Measurements from ENCODE around the gene SPTLC3. TPM values are rescaled to one million over a fixed set of nuclear protein-coding genes. Genes with fewer than 3 reads are reported as not detected.

SPTLC3 gene
- polyA plus RNA-seq, 1 donor, result 28.6 TPM

DNA sequence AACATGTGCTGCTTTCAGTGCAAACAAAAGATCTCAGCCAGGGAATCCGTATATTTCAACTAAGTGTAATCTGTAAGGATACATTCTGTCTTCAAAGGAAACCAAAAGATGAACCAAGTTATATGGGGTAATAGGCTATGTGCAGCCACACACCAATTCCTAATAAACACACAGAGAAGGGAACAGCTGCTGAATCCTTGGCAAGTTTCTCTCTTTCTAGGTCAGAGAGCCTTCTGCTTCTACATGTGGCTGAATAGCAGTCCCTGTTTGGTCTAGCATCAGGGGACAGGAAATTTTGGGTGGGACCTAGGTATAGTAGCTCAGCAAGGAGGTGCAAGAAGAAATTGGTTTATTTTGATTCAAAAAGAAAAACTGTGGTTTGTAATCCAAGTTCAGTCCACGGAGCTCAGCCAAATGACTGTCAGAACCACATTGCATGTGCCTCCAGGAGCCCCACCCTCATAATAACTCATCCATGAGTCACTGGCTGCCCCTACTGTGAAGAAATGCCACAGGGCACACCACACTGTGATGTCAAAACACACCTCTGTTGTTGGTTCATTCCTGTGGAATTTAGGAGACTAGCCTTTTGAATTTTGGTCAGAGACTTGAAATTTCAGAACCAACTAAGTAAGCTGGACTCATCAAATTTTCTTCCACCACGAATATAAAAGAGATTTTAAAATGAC is 21.1 kb downstream of the SPTLC3 start:
- no peak for DNase-seq

DNA sequence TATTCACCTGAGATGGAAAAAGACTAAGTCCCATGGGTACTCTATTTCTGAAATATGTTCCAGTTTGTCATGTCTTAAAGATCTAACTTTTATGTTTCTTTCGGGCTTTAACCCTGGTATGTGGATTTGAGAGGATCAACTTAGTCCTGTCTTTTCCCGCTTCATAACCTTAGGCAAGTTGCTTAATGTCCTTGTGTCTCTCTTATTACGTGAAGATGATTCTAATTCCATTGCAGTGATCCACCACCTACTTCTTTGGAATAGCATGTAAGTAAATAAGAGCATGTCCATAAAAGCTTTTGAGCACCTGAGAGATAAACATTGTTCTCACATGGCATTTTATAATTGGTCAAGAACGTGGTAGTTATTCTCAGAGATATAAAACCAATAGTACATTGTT is 23.0 kb downstream of the SPTLC3 start:
- no peak for DNase-seq

DNA sequence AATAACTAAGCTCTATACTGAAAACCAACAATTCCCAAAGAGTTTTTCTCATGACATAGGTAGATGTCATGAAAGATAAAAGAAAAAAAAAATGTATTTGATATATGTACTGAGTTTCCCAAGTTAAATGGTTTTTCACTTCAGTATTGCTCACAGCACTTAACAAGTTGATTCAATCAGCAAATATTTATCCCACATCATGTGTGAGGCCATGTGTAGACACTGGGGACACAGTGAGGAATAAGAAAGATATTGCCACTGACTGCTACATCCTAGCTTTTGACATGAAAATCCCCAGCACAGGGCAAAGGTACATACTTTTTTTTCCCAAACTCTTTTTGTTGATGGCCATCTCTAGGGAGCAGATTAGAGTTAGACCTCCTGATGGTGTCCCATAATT is 25.3 kb downstream of the SPTLC3 start:
- DNase-seq, result no peak

DNA sequence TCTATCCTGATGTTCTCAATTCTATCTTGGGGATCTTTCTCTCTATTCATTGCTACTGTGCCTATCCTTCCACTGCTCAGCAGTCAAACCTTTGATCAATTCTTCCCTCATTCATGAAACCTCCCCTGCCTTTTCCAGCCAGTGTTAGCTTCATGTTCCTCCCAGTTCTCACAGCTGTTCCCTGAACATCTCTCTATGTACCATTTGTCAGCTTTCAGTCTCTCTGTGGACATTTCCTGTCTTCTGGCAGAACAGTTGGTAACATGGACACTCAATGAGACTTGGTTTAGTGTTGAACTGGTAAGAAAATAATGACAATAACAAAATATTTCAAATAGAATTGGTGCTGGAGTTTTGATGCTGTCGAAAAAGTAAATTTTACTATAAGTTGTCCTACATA is 26.2 kb downstream of the SPTLC3 start:
- no peak for DNase-seq

DNA sequence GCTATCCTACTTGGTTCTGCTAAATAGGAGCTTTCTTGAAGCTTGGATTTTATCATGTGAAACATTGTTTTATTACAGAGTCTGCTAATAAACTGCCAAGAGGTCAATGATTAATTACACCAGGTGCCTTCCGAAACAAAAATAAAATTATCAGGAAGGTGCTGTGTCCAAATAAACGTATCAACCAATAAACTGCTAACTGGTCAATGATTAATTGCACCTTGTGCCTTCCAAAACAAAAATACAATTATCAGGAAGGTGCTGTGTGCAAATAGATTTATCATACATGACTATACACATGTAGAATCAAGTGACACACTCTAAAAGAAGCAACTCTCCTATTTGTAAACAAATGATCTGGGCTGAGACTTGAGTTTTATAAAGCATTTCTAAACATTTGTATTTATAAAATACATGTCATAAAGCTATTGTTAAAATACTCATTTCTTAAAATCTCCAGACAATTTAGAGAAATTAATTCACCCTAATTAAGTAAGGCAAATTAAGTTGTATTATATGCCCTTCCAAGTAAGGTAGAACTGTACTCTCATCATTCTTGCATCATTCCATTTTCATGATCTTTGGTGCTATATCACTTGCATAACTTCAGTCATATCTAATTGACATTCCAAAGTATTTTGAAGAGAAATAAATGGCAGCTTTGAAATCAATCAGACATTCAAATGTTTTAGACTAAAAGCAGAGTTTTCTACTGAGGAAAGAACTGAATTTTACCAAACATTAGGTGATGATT is 26.8 kb downstream of the SPTLC3 start:
- no peak for DNase-seq

DNA sequence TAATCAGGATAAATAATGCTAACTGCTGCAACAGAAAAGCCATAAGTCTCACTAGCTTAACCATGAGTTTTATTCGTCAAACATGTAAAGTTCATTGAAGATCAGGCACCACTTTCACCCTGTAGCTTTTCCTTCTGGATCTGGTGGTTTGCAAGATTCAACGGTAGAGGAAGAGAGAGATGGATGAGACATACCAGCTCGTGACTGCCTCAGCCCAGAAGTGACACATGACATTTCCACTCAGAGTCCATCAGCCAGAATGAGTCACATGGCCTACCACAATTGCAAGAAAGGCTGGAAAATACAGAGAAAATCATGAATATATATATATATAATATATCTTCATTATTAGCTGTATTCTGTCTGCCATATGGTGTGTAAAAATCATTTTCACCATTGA is 29.0 kb downstream of the SPTLC3 start:
- no peak for DNase-seq

DNA sequence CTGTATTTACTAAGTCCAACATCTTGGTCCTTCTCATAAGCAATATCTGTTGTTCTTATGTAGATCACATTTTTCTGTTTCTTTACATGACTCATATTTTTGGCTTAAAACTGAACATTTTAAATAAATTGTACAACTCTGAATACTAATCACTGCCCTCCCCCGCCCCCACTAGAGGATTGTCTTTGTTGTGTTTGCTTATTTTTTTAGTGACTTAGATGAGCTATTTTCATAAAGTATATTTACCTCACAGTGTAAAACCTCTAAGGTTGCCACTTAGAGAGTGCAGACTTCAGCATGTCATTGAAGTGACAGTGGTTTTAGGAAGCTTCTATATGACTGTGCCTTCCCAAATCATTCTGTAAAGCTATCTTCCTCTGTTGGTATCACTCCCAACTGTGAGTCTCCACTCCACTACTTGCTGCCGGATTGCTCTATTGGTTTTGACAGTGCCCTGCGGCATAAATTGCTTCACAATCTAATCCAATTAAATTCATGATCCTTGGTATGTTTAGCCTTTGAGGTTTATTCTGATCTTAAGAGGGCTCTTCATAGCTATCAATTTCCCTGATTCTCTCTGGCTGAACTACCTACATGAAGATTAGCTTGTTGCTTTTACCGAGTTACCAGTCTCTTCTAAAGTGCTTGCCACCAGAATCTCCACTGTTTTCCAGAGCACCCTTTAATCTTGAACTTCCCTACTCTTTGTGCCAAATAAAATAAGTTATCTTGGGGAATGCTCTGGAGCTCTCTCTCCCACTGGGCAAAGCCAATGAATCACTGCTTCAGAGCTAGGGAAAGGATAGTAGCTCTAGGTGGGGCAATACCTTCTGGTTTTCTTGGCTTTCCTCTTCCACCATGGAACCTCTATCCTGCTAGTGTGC is 33.0 kb downstream of the SPTLC3 start:
- no peak for DNase-seq

DNA sequence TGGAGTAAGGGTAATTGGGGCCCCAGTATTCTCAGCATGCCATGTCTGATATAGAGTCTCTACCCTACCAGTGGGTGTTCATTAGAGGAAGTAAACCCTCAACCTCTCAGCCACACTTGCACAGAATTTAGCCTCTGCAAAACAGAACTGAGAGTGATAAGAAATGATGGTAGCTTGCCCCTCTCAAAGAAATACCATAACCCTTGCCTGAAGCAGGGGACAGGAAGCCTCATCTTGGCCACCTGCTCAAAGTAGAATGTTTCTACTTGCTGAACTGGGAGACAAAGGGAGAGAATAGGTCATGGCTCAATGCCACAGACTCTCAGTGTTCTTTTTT is 33.7 kb downstream of the SPTLC3 start:
- DNase-seq, result no peak

DNA sequence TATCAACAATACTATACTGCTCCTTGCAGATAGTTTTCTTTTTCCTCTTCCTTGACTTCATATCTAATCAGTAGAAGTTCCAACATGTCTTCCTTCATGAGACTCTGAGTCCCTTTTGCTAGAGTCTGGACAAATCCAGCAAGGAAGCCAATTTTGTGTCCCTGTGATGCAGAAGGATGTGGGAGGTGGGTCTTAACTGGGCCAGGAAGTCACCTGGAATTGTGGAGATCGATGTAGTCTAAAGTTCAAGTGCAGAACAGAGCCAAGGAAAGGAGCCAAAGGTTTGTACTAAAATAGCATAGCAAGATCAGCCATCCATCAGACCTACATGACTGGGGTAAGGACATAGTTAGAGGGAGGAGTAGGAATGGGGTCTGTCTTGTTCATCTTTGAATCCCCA is 37.6 kb downstream of the SPTLC3 start:
- no peak for DNase-seq

DNA sequence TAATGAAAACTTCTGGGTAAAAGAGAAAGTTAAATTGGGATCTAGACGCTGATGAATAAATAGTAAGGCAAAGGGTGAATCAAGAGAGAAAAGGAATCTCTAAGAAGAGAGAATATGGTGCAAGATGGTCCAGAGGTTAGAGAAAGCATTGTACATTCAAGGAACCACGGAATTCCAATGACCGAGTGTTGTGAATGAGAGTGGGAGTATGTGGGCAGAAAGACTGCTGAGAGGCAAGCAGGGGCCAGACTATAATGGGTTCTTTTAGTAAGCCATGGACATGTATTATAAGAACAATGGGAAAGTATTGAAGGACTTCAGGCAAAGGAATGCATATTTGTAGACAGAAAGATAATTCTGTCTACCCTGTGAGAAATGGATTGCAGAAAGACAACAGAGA is 45.2 kb downstream of the SPTLC3 start:
- DNase-seq, result no peak

DNA sequence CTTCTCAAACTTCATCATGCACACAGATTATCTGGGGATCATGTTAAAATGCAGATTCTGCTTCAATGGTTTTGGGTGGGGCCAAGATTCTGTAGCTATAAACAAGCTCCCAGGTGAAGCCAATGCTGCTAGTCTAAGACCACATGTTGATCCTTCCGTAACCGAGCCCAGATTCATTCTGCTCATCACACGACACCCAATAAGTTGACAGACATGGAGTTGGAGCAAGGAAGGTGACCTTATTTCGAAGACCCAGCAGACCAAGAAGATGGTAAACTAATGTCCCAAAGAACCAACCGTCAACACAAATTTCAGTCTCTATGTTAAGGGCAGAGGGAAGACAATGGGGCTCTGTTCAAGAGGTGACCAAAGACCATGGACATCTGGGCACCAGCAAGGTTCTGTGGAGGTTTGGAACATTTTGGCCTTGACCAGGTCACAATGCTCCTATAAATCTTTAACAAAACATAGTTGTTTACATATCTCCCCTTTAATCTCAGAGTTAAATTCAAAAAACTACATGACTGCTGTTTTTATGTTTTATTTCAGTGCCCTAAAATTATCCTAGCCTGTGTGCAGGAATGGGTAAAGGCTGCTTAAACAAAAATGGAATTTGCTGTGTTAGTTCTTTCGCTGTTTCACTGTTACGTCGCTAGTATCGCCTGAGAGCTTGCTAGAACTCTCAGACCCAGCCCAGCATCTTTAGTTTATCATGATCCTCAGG is 50.1 kb downstream of the SPTLC3 start:
- no peak for DNase-seq

DNA sequence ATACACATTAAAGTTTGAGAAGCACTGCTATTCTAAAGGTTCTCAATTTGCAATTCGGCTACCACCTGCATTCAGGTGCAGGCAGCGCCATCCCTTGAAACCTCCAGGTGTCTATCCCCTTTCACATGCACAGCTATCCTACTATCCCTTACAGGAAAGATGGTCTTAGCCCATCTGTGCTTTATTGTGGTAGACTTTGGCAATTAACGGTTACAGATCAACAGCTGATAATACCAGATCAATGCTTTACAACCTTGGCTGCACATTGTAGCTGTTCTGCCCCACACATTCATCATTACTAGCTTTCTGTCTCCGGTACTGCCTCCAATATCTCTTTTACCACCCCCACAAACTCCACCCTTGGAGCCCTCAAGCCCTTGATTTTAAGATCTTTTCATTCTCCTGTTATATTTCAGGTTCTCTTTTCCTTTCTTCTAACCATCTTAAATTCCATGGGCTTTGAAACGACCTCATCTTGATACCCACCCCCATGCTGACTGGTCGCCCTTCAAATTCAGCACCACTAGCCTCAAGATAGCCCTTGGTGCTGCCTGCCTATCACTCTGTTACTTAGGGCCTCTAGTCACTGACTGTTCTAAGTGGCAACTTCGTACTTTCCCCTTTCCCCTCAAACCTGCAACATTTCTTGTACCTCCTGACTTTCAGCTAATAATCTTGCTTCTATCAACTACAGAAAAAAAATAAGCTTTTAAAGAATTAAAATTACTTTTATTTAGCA is 50.8 kb downstream of the SPTLC3 start:
- no peak for DNase-seq

DNA sequence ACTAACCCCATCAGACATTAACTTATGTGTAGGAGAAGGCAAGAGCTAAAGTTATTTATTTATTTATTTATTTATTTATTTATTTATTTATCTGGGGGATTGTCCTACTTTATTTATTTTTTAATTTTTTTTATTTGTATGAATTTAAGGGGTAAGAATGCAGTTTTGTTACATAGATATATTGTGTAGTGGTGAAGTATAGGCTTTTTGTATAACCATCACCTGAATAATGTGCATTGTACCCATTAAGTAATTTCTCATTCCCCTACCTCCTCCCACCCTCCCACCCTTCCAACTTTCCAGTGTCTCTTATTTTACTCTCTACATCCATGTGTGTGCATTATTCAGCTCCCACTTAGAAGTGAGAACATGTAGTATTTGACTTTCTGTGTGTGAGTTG is 51.6 kb downstream of the SPTLC3 start:
- DNase-seq, result no peak

DNA sequence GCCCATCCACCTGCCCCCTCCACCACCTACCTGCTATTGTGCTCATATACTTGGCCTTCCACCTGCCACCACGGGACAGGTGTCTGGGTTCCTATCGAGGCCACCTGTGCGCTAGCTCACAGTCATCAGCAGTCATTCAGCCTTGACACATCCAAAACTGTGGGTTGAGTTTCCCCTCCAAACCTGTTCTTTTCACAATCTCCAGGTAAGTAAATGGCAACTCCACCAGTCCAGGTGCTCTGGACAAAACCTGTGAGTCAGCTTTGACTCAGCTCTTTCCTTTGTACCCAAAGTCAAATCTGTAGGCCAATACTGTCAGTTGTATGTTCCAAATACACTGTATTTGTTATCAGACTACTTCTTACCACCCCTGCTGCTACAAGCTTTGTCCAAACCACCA is 52.6 kb downstream of the SPTLC3 start:
- DNase-seq, result no peak

DNA sequence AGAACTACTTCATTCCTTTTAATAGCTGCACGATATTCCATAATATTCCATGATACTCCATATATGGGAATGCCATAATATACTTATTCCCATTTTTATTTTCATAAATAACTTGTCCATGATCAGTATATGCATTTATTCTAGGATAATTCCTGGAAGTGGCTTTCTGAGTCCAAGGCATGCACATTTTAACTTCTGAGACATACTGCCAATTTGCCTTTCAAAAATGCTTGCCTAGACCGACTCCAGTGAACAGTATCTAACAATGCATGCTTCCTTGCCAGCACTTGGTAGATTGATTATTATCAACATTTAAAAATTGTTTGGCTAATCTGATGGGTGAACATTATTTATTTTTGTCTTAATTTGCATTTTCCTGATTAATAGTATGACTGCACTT is 54.0 kb downstream of the SPTLC3 start:
- DNase-seq, result no peak

DNA sequence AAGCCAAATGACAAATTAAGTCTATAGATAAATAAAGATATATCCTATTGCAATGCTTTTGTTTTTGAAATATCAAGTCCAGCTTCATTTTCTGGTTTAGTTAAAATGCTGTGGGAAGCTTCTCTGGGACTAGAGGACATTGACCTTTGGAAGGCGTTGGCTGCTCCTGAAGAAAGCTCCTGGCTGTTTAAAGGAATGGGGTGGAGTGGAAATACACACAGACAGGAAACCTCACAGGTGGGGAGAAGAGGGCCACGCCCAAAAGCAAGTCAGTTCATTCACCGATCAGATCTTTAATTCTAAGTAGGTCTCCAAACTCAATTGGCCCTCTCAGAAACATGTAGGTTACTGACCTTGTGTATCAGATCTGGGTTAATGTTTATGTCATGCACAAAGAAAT is 59.6 kb downstream of the SPTLC3 start:
- no peak for DNase-seq

DNA sequence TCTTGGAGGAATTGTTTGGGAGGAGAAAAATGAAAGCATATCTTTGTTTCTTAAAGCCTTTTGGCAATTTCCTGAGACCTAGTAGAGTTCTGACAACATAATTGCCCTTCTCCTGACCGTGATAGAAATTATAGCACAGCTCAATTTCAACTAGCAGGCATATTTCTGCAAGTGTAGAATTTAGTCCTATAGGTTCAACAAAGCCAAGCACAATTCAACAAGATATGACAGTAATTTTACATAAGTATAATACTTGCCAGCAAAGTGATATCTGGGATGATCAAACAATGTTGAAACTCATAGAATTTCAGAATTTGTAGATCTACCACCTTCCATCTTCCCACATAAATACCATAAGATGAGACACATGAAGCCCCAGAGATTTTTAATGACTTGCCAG is 73.1 kb downstream of the SPTLC3 start:
- no peak for DNase-seq

DNA sequence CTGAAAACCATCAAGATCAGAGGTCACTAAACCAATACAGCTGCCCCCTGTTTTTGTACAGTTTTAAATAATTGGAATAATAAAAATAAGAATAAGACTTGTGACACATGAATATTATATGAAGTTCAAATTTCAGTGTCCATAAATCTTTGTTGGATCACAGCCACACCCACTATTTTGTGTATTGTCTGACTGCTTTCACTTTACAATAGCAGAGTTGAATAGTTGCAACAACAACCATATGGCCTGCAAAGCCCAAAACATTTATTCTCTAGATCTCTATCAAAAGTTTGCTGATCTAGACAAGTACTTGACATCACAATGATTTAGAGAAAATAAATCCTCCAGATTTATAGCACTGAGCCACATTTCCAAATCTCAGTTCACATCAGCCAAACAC is 73.6 kb downstream of the SPTLC3 start:
- no peak for DNase-seq

DNA sequence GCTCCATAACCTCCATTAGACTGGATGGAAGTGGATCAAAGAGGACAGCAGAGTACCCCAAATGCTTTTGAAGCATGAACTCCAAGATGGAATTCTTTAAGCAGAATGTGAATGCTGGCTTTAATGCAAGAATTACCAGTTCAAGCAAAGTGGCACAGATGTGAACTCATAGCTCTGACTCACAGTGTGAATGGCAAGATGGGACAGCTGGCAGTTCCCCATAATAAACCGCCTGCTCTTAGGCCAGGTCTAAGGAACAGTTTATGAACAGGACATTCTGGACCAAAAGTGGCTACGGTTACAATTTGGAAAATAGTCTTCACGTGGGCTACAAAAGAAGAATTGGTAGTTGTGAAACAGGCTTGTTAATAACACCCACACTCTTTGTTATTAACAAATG is 76.5 kb downstream of the SPTLC3 start:
- no peak for DNase-seq

DNA sequence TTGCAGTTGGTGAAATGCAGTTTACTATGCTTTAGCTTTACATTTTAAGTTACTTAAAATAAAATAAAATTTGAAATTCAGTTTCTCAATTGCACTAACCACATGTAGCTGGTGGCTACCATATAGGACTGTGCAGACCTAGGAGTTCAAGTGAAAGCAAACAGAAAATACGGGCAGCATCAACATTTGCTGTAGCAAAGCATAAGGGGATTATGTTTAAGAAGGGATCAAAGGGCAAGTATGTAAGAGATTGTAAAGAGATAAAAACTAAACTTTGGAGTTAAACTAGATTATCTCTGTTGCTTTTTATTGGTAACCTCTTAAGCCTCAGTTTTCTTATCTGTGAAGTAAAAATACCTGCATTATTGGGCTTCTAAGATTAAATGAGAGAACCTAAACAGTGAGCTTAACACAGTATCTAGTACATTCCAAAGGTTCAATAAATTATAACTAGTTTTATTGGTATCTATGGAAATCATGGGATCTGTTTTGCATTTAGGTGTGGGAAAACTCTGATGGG is 81.2 kb downstream of the SPTLC3 start:
- no peak for DNase-seq

DNA sequence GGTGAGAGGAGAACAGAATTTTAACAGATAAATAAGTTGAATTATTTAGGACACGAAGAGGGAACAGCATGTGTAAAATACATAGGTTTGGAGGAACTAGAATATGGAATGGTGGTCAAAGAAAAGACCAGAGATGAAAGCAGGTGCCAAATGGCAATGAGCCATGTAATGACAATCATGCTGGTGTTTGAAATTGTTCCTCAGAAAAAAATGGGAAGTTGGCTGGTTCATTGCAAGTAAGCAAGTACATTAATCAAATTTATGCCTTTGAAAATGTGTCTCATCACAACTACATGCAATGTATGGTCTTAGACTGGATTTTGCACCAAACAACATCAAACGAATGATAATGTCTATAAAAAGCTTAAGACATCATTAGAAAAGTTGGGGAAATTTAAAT is 83.3 kb downstream of the SPTLC3 start:
- DNase-seq, result no peak

DNA sequence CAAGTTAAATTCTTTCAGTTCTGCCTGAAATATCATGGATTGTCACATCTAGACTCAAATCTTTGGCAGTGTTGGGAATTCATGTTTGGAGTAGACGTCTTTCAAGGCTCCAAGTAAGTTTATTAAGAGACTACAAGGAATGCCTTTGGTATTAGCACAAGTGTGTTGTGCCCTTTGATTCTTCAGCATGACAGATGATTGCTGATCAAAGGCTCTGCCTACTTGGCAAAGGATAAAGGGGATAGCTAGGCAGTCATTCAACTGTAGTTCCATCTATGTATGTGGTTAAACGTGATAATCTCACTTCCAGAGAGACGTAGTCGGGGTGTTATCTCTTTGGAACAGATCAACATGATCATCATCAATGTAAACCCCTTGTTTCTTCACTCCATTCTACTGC is 86.2 kb downstream of the SPTLC3 start:
- no peak for DNase-seq

Data from left kidney (tissue), 2 donors.